H1 (cell line): Measurements from ENCODE around the gene SMURF2. TPM values are rescaled to one million over a fixed set of nuclear protein-coding genes. Genes with fewer than 3 reads are reported as not detected.

Experiments used
- ASH2L ChIP-seq: fragments of 200-600, 300-600 bp; sonication (generic); IDR thresholded peaks from one replicate; pipeline ENCODE4 v1.7.1; 2017; ENCODE audit warnings: low read length
- ATF2 ChIP-seq: IDR thresholded peaks from 2 replicates; pipeline ENCODE4 v1.6.1; 2012; ENCODE audit warnings: low read length, inconsistent platforms
- EP300 ChIP-seq, 2 experiments: IDR thresholded peaks; 1 replicate in 1 of 2; 2 replicates in 1 of 2; pipeline ENCODE4 v1.6.1; 2011 to 2012; ENCODE audit warnings: low read depth in 2 of 2, low read length in 2 of 2, mild to moderate bottlenecking in 2 of 2, borderline replicate concordance in 1 of 2, inconsistent platforms in 1 of 2, moderate library complexity in 1 of 2
- FOSL1 ChIP-seq: IDR thresholded peaks from 2 replicates; pipeline ENCODE4 v1.6.1; 2011; ENCODE audit warnings: mild to moderate bottlenecking, low read depth, low read length, moderate library complexity; ENCODE audit not compliant: insufficient read depth
- GABPA ChIP-seq: IDR thresholded peaks from 2 replicates; pipeline ENCODE4 v1.6.1; 2011; ENCODE audit warnings: mild to moderate bottlenecking, low read length, moderate library complexity, borderline replicate concordance; ENCODE audit not compliant: insufficient read depth
- GTF2F1 ChIP-seq: IDR thresholded peaks from 2 replicates; pipeline ENCODE4 v1.6.1; 2012; ENCODE audit warnings: low read depth, low read length, improper control_type of control experiment, borderline replicate concordance
- KDM4A ChIP-seq: IDR thresholded peaks from one replicate; pipeline ENCODE4 v1.7.1; 2012; ENCODE audit warnings: low read depth, mild to moderate bottlenecking, moderate library complexity, low read length, inconsistent platforms; ENCODE audit not compliant: severe bottlenecking
- MAFK ChIP-seq: IDR thresholded peaks from 2 replicates; pipeline ENCODE4 v1.6.1; 2012; ENCODE audit warnings: low read depth, mild to moderate bottlenecking, improper control_type of control experiment, low read length
- NANOG ChIP-seq: IDR thresholded peaks from 2 replicates; pipeline ENCODE4 v1.6.1; 2011; ENCODE audit warnings: low read length, low read depth, mild to moderate bottlenecking, inconsistent platforms; ENCODE audit not compliant: insufficient read depth, poor library complexity, severe bottlenecking
- NRF1 ChIP-seq: IDR thresholded peaks from 2 replicates; pipeline ENCODE4 v1.6.1; 2011; ENCODE audit warnings: mild to moderate bottlenecking, low read depth, low read length, improper control_type of control experiment
- PHF8 ChIP-seq: fragments of 200-600 bp; sonication (generic); conservative IDR thresholded peaks from 2 replicates; pipeline ENCODE4 v1.7.1; 2012; ENCODE audit warnings: low read depth, mild to moderate bottlenecking, inconsistent platforms, low read length, moderate library complexity
- POU5F1 ChIP-seq: IDR thresholded peaks from 2 replicates; pipeline ENCODE4 v1.6.1; 2011; ENCODE audit warnings: low read depth, mild to moderate bottlenecking, low read length, moderate library complexity
- RFX5 ChIP-seq: IDR thresholded peaks from 2 replicates; pipeline ENCODE4 v1.6.1; 2011; ENCODE audit warnings: low read depth, low read length, improper control_type of control experiment, borderline replicate concordance
- SIRT6 ChIP-seq: IDR thresholded peaks from one replicate; pipeline ENCODE4 v1.7.1; 2012; ENCODE audit warnings: low read length, inconsistent platforms
- SP2 ChIP-seq: IDR thresholded peaks from 2 replicates; pipeline ENCODE4 v1.6.1; 2012; ENCODE audit warnings: mild to moderate bottlenecking, low read length, inconsistent platforms
- SRF ChIP-seq: IDR thresholded peaks from 2 replicates; pipeline ENCODE4 v1.6.1; 2011; ENCODE audit warnings: mild to moderate bottlenecking, low read depth, low read length, moderate library complexity
- SUZ12 ChIP-seq: fragments of 200-600 bp; sonication (generic); IDR thresholded peaks from 2 replicates; pipeline ENCODE4 v1.6.1; 2012; ENCODE audit warnings: mild to moderate bottlenecking, inconsistent platforms, low read length, moderate library complexity, mixed read lengths
- TAF7 ChIP-seq: optimal IDR thresholded peaks from 2 replicates; pipeline ENCODE3; 2011; ENCODE audit warnings: low read depth, mild to moderate bottlenecking, inconsistent platforms, low read length, moderate library complexity, borderline replicate concordance
- TEAD4 ChIP-seq: IDR thresholded peaks from 2 replicates; pipeline ENCODE4 v1.6.1; 2012; ENCODE audit warnings: low read depth, low read length, inconsistent platforms, mixed read lengths
- YY1 ChIP-seq: IDR thresholded peaks from 2 replicates; pipeline ENCODE4 v1.6.1; 2011; ENCODE audit warnings: low read depth, mild to moderate bottlenecking, low read length
- ZNF274 ChIP-seq: IDR thresholded peaks from 2 replicates; pipeline ENCODE4 v1.7.0; 2012; ENCODE audit warnings: low read length, borderline replicate concordance; ENCODE audit errors: extremely low read depth
- polyA plus RNA-seq, 7 experiments: library from polyadenylated mRNA; depleted of rRNA in 3 of 7; stranded (reverse) in 5 of 7; unstranded in 2 of 7; fragments of >200 nt in 5 of 7; fragments of 200-250 nt in 2 of 7; gene quantifications; 1 replicate in 5 of 7; 2 replicates in 1 of 7; 4 replicates in 1 of 7; pipeline versions ENCODE4 v1.2.1 to v1.2.3, GENCODE V29; 2011 to 2013; ENCODE audit warnings: missing spikeins in 2 of 7, mixed read lengths in 2 of 7
- total RNA-seq: library from RNA; stranded (reverse); fragmentation: NEBNext Ultra II Directional; extraction: Animal tissue kit (Norgen Biotek cat#: 25700); gene quantifications from 2 replicates; pipeline ENCODE4 v1.2.1, GENCODE V29; 2021
- TF ChIP-seq, protein P1 (sequence below): IDR thresholded peaks from 2 replicates; pipeline ENCODE4 v1.6.1; 2011; ENCODE audit warnings: low read depth, mild to moderate bottlenecking, low read length; ENCODE audit not compliant: insufficient read depth

The SMURF2 gene
- total and polyA plus RNA-seq, 2 of the 8 experiments (the other 6 are each of a cell fraction or from before 2014, with no cell fraction given): 7.2 to 29.2 TPM

GRCh38 chr17:64496786-64497564 lies 165.1 kb downstream of the SMURF2 start, which contains the start of gene POLG2 (continued):
- no peak for TF ChIP-seq EP300 (IDR thresholded peaks at IDR 0.05; ENCODE audit: borderline replicate concordance in 1 of 2, low read depth in 2 of 2, low read length in 2 of 2)
- TF ChIP-seq TAF7: peak; percentile 30
- TF ChIP-seq SUZ12: no peak
- no peak for TF ChIP-seq NANOG
- TF ChIP-seq PHF8: peak; percentile 75
- no peak for TF ChIP-seq MAFK
- no peak for TF ChIP-seq SP2
- TF ChIP-seq SRF: no peak
- TF ChIP-seq, protein P1, sequence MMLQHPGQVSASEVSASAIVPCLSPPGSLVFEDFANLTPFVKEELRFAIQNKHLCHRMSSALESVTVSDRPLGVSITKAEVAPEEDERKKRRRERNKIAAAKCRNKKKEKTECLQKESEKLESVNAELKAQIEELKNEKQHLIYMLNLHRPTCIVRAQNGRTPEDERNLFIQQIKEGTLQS: no peak
- peak; percentile 55; the same call in 1 of the 2 replicates for TF ChIP-seq TEAD4
- TF ChIP-seq ATF2: peak; percentile 85; the same call in 1 of the 2 replicates
- no peak for TF ChIP-seq ZNF274
- no peak for TF ChIP-seq POU5F1
- peak; percentile 88 for TF ChIP-seq YY1
- 0 out of 2 replicates have a peak, but pooled peaks have one; percentile 29 for TF ChIP-seq GTF2F1
- no peak for TF ChIP-seq SIRT6
- TF ChIP-seq GABPA: peak; percentile 61; the same call in 1 of the 2 replicates
- no peak for TF ChIP-seq RFX5
- peak; percentile 85 for TF ChIP-seq NRF1
- peak; percentile 74 for TF ChIP-seq KDM4A
- no peak for TF ChIP-seq FOSL1
- peak; percentile 64 for TF ChIP-seq ASH2L
